DND-41 (cell line): ENCODE results near the gene NRXN3.

Source experiments
- CTCF ChIP-seq: IDR thresholded peaks from 2 replicates; pipeline ENCODE4 v1.5.1; 2012; ENCODE audit warnings: borderline replicate concordance, low read length, moderate library complexity, mild to moderate bottlenecking; ENCODE audit not compliant: poor library complexity, severe bottlenecking; ENCODE audit errors: extremely low read depth
- EZH2 ChIP-seq: IDR thresholded peaks from 3 replicates; pipeline ENCODE4 v1.6.1; 2012; ENCODE audit warnings: borderline replicate concordance, low read depth, mild to moderate bottlenecking, moderate library complexity, low read length, inconsistent platforms; ENCODE audit not compliant: severe bottlenecking

- no peak for TF ChIP-seq CTCF
- no peak for TF ChIP-seq EZH2
These were observed 1654.9 kb downstream of the NRXN3 start for GRCh38 chr14:79825046-79825521.
